GM12872 (cell line): Measurements from ENCODE around the gene SBK2.

ENCODE experiments used
- TF ChIP-seq, protein P1 (sequence below): IDR thresholded peaks from 3 replicates; pipeline ENCODE4 v1.5.1; 2011; ENCODE audit warnings: low read depth, mild to moderate bottlenecking, low read length, moderate library complexity; ENCODE audit not compliant: insufficient read depth

Gene SBK2

DNA sequence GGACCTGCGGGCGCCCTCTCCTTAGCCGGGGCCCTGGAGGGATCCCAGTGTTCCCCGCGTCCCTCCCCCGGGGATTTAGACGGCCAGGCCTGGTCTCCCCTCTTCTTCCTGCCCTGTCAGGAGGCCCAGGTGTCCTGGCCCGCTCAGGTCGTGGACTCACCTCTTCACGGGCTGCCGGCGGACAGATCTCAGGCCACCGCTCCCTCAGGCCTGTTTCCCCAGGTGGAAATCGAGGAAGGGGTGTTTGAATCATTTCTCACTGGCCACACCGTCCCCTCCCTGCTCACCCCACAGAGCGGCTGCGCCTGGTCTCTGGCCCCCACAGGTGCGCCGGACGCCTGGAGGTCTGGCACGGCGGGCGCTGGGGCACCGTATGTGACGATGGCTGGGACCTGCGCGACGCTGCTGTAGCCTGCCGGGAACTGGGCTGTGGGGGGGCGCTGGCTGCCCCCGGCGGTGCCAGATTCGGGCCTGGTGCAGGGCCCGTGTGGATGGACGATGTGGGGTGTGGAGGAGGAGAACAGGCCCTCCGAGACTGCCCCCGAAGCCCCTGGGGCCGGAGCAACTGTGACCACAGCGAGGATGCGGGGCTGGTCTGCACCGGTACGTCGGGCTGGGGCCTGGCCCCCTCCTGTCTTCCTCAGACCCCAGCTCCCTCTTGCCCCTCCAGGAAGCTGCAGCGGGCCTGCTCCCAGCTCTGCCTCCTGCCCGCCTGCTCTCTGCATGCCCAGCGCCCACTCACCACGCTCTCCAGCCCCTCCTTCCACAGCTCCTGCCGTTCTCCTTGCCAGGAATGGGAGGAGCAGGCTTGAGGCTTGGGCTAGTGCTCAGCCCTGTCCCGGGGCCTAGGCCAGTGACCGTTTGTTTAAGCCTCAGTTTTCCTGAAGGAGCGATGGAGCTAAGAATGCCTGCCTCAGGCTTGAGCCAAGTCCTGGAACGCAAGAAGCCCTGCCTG is 46.2 kb downstream of the SBK2 start:
- TF ChIP-seq, protein P1, sequence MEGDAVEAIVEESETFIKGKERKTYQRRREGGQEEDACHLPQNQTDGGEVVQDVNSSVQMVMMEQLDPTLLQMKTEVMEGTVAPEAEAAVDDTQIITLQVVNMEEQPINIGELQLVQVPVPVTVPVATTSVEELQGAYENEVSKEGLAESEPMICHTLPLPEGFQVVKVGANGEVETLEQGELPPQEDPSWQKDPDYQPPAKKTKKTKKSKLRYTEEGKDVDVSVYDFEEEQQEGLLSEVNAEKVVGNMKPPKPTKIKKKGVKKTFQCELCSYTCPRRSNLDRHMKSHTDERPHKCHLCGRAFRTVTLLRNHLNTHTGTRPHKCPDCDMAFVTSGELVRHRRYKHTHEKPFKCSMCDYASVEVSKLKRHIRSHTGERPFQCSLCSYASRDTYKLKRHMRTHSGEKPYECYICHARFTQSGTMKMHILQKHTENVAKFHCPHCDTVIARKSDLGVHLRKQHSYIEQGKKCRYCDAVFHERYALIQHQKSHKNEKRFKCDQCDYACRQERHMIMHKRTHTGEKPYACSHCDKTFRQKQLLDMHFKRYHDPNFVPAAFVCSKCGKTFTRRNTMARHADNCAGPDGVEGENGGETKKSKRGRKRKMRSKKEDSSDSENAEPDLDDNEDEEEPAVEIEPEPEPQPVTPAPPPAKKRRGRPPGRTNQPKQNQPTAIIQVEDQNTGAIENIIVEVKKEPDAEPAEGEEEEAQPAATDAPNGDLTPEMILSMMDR, result no peak

- TF ChIP-seq, protein P1, result no peak
Measured at GRCh38 chr19:55489711-55490477, 47.0 kb downstream of the SBK2 start.

DNA sequence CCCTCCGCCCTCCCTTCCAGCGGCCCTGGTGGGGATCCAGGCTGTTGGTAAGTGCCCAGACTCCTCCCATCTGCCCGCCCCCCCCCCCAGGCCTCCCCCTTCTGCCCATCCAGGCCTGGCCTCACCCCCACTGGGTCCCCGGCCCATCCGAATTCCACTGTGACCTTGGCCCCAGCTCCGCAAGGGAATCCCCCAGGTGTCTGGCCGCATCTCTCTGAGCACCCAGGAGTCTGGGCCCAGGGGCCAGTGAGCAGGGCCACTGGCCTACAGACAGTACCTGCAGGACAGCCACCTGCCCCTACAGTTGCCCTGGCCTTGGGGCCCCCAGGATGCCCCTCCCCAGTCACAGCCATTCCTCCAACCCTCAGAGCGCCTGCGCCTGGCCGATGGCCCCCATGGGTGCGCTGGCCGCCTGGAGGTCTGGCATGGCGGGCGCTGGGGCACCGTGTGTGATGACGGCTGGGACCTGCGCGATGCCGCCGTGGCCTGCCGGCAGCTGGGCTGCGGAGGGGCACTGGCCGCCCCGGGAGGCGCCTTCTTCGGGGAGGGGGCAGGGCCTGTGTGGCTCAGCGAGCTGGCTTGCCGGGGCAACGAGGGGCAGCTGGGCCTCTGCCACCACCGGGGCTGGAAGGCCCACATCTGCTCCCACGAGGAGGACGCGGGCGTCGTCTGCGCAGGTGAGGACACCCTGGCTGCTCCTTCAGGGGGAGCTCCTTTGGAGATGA is 47.8 kb downstream of the SBK2 start:
- TF ChIP-seq, protein P1, result no peak

DNA sequence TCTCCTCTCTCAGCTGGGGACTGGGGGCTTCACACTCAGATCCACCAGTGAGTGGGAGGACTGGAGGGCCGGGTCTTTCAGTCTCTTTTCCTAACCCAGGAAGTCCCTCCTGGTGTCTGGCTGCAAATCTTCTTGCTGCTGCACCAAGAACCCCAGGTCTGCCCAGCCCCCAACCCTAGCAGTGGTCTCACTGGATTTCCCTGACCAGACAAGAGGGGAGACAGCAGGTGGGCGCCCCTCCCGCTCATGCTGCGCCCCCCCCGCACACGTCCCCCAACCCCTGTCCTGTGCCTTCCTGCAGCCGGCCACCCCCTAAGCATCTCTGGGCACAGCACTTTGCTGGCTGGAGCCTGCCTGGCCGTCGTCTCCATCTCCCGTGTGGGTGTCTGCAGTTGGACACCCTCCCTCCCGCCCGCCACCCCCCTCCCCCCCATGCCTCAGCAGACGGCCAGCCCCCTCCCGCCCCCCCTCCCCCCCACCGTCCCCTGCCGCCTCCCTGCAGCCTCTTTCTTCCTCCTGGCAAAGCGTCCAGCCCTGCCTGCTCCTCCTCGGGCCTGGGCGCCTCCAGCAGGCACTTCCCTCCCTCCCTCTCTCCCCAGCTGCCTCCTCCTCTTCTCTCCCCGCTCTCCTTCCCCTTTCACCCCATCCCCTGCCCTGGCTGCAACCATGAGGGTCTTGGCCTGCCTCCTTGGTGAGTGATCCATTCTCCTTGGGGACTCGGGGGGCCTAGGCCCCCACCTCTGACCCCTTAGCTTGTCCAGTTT is 48.8 kb downstream of the SBK2 start, which contains the start of gene SSC5D:
Gene SSC5D (plus strand): TSS at position 513 of the 764 bp plus-strand sequence. CDS start 154 bp downstream, at position 667.
- TF ChIP-seq, protein P1, result no peak

- TF ChIP-seq, protein P1, result no peak
Measured at GRCh38 chr19:55486971-55487923, 49.7 kb downstream of the SBK2 start.
